ENCODE measurements around the gene KCNJ15. TPM values are rescaled to one million over a fixed set of nuclear protein-coding genes. Genes with fewer than 3 reads are reported as not detected.

The KCNJ15 gene
- total and polyA plus RNA-seq, 2 of the 13 experiments (the other 11 are each of a cell fraction or from before 2014, with no cell fraction given), result not detected

- DNase-seq (ENCODE audit: low spot score) (no peak), ATAC-seq (no peak), FAIRE-seq (no peak)
- BruUV-seq (replicated peaks), result no TSS peak
- no peak overlapping the region for H3K9ac ChIP-seq (ENCODE audit: insufficient read depth, low read depth, low read length)
- H3K27ac ChIP-seq (ENCODE audit: extremely low read length, insufficient read depth, low read length), result no peak overlapping the region
- H3K9me3 ChIP-seq (ENCODE audit: low read length), result no peaks in the 10 kb centered on the region
- no peaks in the 10 kb centered on the region for H3K4me1 ChIP-seq (ENCODE audit: insufficient read depth, low read length)
- no peak overlapping the region for H3K4me2 ChIP-seq (ENCODE audit: low read depth, low read length)
- ChIA-PET CTCF (ENCODE audit: low intra/inter-chr PET ratio, low total read pairs) (no interaction called here), POLR2A (no interaction called here)
- no peak overlapping the region for H2AFZ ChIP-seq (ENCODE audit: low read length)
- no peak overlapping the region for H3K4me3 ChIP-seq (replicated peaks in 1 of 3; ENCODE audit: insufficient read depth in 1 of 3, low read depth in 2 of 3, low read length in 3 of 3)
- in situ Hi-C loops (cut with HindIII; ENCODE audit: extremely low pct_ligation_motif_present, low pct_unique_long_range_greater_than_20kb), result no loop called here
- no peaks in the 10 kb centered on the region for H4K20me1 ChIP-seq (ENCODE audit: insufficient read depth, low read length)
- no peaks in the 10 kb centered on the region for H3K36me3 ChIP-seq (replicated peaks in 1 of 2; ENCODE audit: control insufficient read depth in 1 of 2, insufficient read depth in 2 of 2, low read length in 2 of 2)
- WGBS (ENCODE audit: low lambda C conversion rate), result 57% methylated on average over 5 of the region's 5 CpGs
- intact Hi-C loops (cut with micrococcal nuclease; ENCODE audit: unreplicated experiment), result no loop called here
- 0 out of 5 replicates have a peak, but pooled peaks cover 0 to 1% of the 10 kb centered on the region in 2 experiments for H3K27me3 ChIP-seq (ENCODE audit: control insufficient read depth in 1 of 2, insufficient read depth in 2 of 2, low read length in 2 of 2)
- no peaks in the 10 kb centered on the region for H3K79me2 ChIP-seq (ENCODE audit: insufficient read depth, low read length)
- TF ChIP-seq RELA (CRISPR knock-in tag; IDR thresholded peaks at IDR 0.05) (no peak), SP140L (CRISPR knock-in tag; IDR thresholded peaks at IDR 0.05; ENCODE audit: borderline replicate concordance) (no peak), ZNF326 (CRISPR knock-in tag; IDR thresholded peaks at IDR 0.05; ENCODE audit: borderline replicate concordance) (no peak), ZNF44 (CRISPR knock-in tag; IDR thresholded peaks at IDR 0.05) (no peak), ZNF414 (CRISPR knock-in tag; IDR thresholded peaks at IDR 0.05) (no peak), MTF2 (CRISPR knock-in tag; IDR thresholded peaks at IDR 0.05; ENCODE audit: borderline replicate concordance) (no peak), ZKSCAN8 (CRISPR knock-in tag; IDR thresholded peaks at IDR 0.05; ENCODE audit: borderline replicate concordance) (no peak), SAP130 (CRISPR knock-in tag; IDR thresholded peaks at IDR 0.05; ENCODE audit: low read depth) (no peak), ESRRA (CRISPR knock-in tag; IDR thresholded peaks at IDR 0.05; ENCODE audit: low read depth) (no peak), EZH2 (conservative IDR thresholded peaks at IDR 0.05; ENCODE audit: low read depth, low read length) (no peak), ZNF335 (CRISPR knock-in tag; IDR thresholded peaks at IDR 0.05) (no peak), ZSCAN25 (CRISPR knock-in tag; IDR thresholded peaks at IDR 0.05) (no peak)
- TF ChIP-seq, protein P1, sequence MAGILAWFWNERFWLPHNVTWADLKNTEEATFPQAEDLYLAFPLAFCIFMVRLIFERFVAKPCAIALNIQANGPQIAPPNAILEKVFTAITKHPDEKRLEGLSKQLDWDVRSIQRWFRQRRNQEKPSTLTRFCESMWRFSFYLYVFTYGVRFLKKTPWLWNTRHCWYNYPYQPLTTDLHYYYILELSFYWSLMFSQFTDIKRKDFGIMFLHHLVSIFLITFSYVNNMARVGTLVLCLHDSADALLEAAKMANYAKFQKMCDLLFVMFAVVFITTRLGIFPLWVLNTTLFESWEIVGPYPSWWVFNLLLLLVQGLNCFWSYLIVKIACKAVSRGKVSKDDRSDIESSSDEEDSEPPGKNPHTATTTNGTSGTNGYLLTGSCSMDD (CRISPR knock-in tag; IDR thresholded peaks at IDR 0.05), result no peak
- TF ChIP-seq, protein P2, sequence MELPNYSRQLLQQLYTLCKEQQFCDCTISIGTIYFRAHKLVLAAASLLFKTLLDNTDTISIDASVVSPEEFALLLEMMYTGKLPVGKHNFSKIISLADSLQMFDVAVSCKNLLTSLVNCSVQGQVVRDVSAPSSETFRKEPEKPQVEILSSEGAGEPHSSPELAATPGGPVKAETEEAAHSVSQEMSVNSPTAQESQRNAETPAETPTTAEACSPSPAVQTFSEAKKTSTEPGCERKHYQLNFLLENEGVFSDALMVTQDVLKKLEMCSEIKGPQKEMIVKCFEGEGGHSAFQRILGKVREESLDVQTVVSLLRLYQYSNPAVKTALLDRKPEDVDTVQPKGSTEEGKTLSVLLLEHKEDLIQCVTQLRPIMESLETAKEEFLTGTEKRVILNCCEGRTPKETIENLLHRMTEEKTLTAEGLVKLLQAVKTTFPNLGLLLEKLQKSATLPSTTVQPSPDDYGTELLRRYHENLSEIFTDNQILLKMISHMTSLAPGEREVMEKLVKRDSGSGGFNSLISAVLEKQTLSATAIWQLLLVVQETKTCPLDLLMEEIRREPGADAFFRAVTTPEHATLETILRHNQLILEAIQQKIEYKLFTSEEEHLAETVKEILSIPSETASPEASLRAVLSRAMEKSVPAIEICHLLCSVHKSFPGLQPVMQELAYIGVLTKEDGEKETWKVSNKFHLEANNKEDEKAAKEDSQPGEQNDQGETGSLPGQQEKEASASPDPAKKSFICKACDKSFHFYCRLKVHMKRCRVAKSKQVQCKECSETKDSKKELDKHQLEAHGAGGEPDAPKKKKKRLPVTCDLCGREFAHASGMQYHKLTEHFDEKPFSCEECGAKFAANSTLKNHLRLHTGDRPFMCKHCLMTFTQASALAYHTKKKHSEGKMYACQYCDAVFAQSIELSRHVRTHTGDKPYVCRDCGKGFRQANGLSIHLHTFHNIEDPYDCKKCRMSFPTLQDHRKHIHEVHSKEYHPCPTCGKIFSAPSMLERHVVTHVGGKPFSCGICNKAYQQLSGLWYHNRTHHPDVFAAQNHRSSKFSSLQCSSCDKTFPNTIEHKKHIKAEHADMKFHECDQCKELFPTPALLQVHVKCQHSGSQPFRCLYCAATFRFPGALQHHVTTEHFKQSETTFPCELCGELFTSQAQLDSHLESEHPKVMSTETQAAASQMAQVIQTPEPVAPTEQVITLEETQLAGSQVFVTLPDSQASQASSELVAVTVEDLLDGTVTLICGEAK (IDR thresholded peaks at IDR 0.05), result no peak
- TF ChIP-seq, protein P2 (CRISPR knock-in tag; IDR thresholded peaks at IDR 0.05), result no peak
Measured at GRCh38 chr21:38267991-38268863, 11.4 kb downstream of the KCNJ15 start.
